ENCODE results near the gene TSHB.

Gene TSHB

GRCh38 chr1:115029526-115029925 lies at the start of gene TSHB:
TSHB (plus strand) TSS chr1:115029826; CDS start chr1:115033363, 3,537 bp downstream.
- Histone ChIP-seq H3K9me3 (no peaks in the 10 kb centered on the region), H3K36me3 (no peaks in the 10 kb centered on the region), H3K4me1 (no peaks in the 10 kb centered on the region), H3K27ac (no peak within 1 kb of the TSS), H3K27me3 (no peaks in the 10 kb centered on the region), H3K4me3 (no peak within 1 kb of the TSS)
- TF ChIP-seq CTCF (IDR thresholded peaks at IDR 0.05), result no peak
- intact Hi-C loops (cut with DNase I; ENCODE audit: low total_unique reads), result no loop called here
- no peak for DNase-seq

GRCh38 chr1:114982251-114982650 lies 47.4 kb upstream of the TSHB start:
- Histone ChIP-seq H3K4me3 (no peak overlapping the region), H3K27me3 (no peaks in the 10 kb centered on the region), H3K27ac (no peak overlapping the region), H3K9me3 (peaks cover 0 to 18% (median 16%) of the 10 kb centered on the region in 3 donors), H3K36me3 (no peaks in the 10 kb centered on the region), H3K4me1 (no peaks in the 10 kb centered on the region)
- TF ChIP-seq CTCF (IDR thresholded peaks at IDR 0.05), result no peak
- intact Hi-C loops (cut with DNase I; ENCODE audit: low total_unique reads), result loop anchor here (10.0 kb wide), 2 partner anchors 53 to 493 kb away; no protein-coding TSS in a partner anchor
- no peak for DNase-seq

GRCh38 chr1:114986286-114986685 lies 43.3 kb upstream of the TSHB start:
- H3K36me3 ChIP-seq, result no peaks in the 10 kb centered on the region
- no peak overlapping the region for H3K4me3 ChIP-seq
- DNase-seq, result no peak
- peaks cover 0 to 38% (median 26%) of the 10 kb centered on the region in 3 donors for H3K9me3 ChIP-seq
- TF ChIP-seq CTCF (IDR thresholded peaks at IDR 0.05), result no peak
- intact Hi-C loops (cut with DNase I; ENCODE audit: low total_unique reads), result loop anchor here (10.0 kb wide), 2 partner anchors 49 to 489 kb away; no protein-coding TSS in a partner anchor
- no peaks in the 10 kb centered on the region for H3K27me3 ChIP-seq
- H3K27ac ChIP-seq, result no peak overlapping the region
- H3K4me1 ChIP-seq, result no peaks in the 10 kb centered on the region

- intact Hi-C loops (cut with DNase I; ENCODE audit: low total_unique reads), result loop anchor here (10.0 kb wide), 2 partner anchors 47 to 487 kb away; no protein-coding TSS in a partner anchor
- TF ChIP-seq CTCF (IDR thresholded peaks at IDR 0.05), result no peak
- Histone ChIP-seq H3K36me3 (no peaks in the 10 kb centered on the region), H3K4me3 (no peak overlapping the region), H3K9me3 (peaks cover 0 to 25% (median 17%) of the 10 kb centered on the region in 3 donors), H3K27me3 (no peaks in the 10 kb centered on the region), H3K4me1 (no peaks in the 10 kb centered on the region), H3K27ac (no peak overlapping the region)
- DNase-seq, result no peak
Observed at GRCh38 chr1:114988095-114988494, 41.5 kb upstream of the TSHB start.

GRCh38 chr1:114997510-114998289 lies 31.9 kb upstream of the TSHB start:
- Histone ChIP-seq H3K9me3 (no peaks in the 10 kb centered on the region), H3K4me3 (no peak overlapping the region), H3K27me3 (no peaks in the 10 kb centered on the region), H3K36me3 (no peaks in the 10 kb centered on the region), H3K4me1 (no peaks in the 10 kb centered on the region), H3K27ac (no peak overlapping the region)
- DNase-seq, result no peak
- no peak for TF ChIP-seq CTCF (IDR thresholded peaks at IDR 0.05)
- intact Hi-C loops (cut with DNase I; ENCODE audit: low total_unique reads), result no loop called here
